HG03108 (cell line): ENCODE results near the gene ADTRP.
"Not testable (repeated sequence)": the region's sequence is repeated elsewhere in the genome, so short reads cannot be mapped to it uniquely, and the experiment has no call there.

ENCODE experiments used
- ATAC-seq: cut with Tn5 transposase; IDR thresholded peaks from one replicate; pipeline ENCODE4 v1.9.1; 2021; ENCODE audit warnings: moderate library complexity; ENCODE audit not compliant: unreplicated experiment

ADTRP gene

GRCh38 chr6:11804135-11804534 is 25.5 kb upstream of the ADTRP start:
- no peak for ATAC-seq

GRCh38 chr6:11803591-11803971 is 25.0 kb upstream of the ADTRP start:
- no peak for ATAC-seq

GRCh38 chr6:11802886-11803590 is 24.4 kb upstream of the ADTRP start:
- ATAC-seq: no peak

GRCh38 chr6:11800531-11800930 is 21.9 kb upstream of the ADTRP start:
- not testable (repeated sequence) for ATAC-seq

GRCh38 chr6:11798538-11798937 is 19.9 kb upstream of the ADTRP start:
- ATAC-seq: no peak

GRCh38 chr6:11798096-11798495 is 19.5 kb upstream of the ADTRP start:
- ATAC-seq: no peak

- ATAC-seq: no peak
Measured at GRCh38 chr6:11796829-11797228, 18.2 kb upstream of the ADTRP start.

- no peak for ATAC-seq
Measured at GRCh38 chr6:11795403-11795802, 16.8 kb upstream of the ADTRP start.

- no peak for ATAC-seq
Measured at GRCh38 chr6:11793277-11793676, 14.7 kb upstream of the ADTRP start.

GRCh38 chr6:11791354-11792107 is 12.9 kb upstream of the ADTRP start:
- ATAC-seq: no peak

GRCh38 chr6:11789744-11790143 is 11.1 kb upstream of the ADTRP start:
- no peak for ATAC-seq

GRCh38 chr6:11788043-11788442 is 9.4 kb upstream of the ADTRP start:
- no peak for ATAC-seq

GRCh38 chr6:11785774-11786579 is 7.4 kb upstream of the ADTRP start:
- ATAC-seq: peak; percentile 92

GRCh38 chr6:11785415-11785773 is 6.8 kb upstream of the ADTRP start:
- ATAC-seq: peak; percentile 48

GRCh38 chr6:11784341-11784740 is 5.7 kb upstream of the ADTRP start:
- ATAC-seq: no peak

GRCh38 chr6:11783524-11784064 is 5.0 kb upstream of the ADTRP start:
- ATAC-seq: no peak

- no peak for ATAC-seq
Measured at GRCh38 chr6:11782524-11782923, 3.9 kb upstream of the ADTRP start.

- no peak for ATAC-seq
Measured at GRCh38 chr6:11780097-11780428, 1.5 kb upstream of the ADTRP start.

- ATAC-seq: no peak
Measured at GRCh38 chr6:11779329-11780096, 910 bp upstream of the ADTRP start.

GRCh38 chr6:11778036-11778435 is 567 bp downstream of the ADTRP start:
- no peak for ATAC-seq
